Measurements from ENCODE around the gene RYR3. TPM values are rescaled to one million over a fixed set of nuclear protein-coding genes. Genes with fewer than 3 reads are reported as not detected.

Gene RYR3
- total and polyA plus RNA-seq, 2 of the 13 experiments (the other 11 are each of a cell fraction or from before 2014, with no cell fraction given) = not detected

- H3K9me3 ChIP-seq (ENCODE audit: low read length) = no peaks in the 10 kb centered on the region
- no TSS peak for BruUV-seq (replicated peaks)
- in situ Hi-C loops (cut with HindIII; ENCODE audit: extremely low pct_ligation_motif_present, low pct_unique_long_range_greater_than_20kb) (no loop called here), intact Hi-C loops (cut with micrococcal nuclease; ENCODE audit: unreplicated experiment) (no loop called here)
- no peaks in the 10 kb centered on the region for H3K4me1 ChIP-seq (ENCODE audit: insufficient read depth, low read length)
- H2AFZ ChIP-seq (ENCODE audit: low read length) = no peak overlapping the region
- H3K27ac ChIP-seq (ENCODE audit: extremely low read length, insufficient read depth, low read length) = no peak overlapping the region
- H3K4me3 ChIP-seq (replicated peaks in 1 of 3; ENCODE audit: insufficient read depth in 1 of 3, low read depth in 2 of 3, low read length in 3 of 3) = no peak overlapping the region
- no peak for ATAC-seq
- 0% methylated on average over 4 of the region's 4 CpGs for WGBS (ENCODE audit: low lambda C conversion rate)
- H3K79me2 ChIP-seq (ENCODE audit: insufficient read depth, low read length) = no peaks in the 10 kb centered on the region
- no peak for TF ChIP-seq ZNF552 (CRISPR knock-in tag; IDR thresholded peaks at IDR 0.05; ENCODE audit: borderline replicate concordance)
- TF ChIP-seq ZNF280B (CRISPR knock-in tag; IDR thresholded peaks at IDR 0.05; ENCODE audit: borderline replicate concordance) = no peak
- TF ChIP-seq ZNF672 (CRISPR knock-in tag; IDR thresholded peaks at IDR 0.05) = no peak
- TF ChIP-seq TBL1XR1 (IDR thresholded peaks at IDR 0.05; ENCODE audit: borderline replicate concordance, low read length, partially characterized antibody) = no peak
- TF ChIP-seq MTA3 (CRISPR knock-in tag; IDR thresholded peaks at IDR 0.05) = no peak
- no peak for TF ChIP-seq AHR (CRISPR knock-in tag; IDR thresholded peaks at IDR 0.05)
- peaks cover 0 to 4% of the 10 kb centered on the region in 2 experiments; a peak in 1 of 5 replicates for H3K27me3 ChIP-seq (ENCODE audit: control insufficient read depth in 1 of 2, insufficient read depth in 2 of 2, low read length in 2 of 2)
- H3K4me2 ChIP-seq (ENCODE audit: low read depth, low read length) = no peak overlapping the region
- no peak for FAIRE-seq
- no peaks in the 10 kb centered on the region for H3K36me3 ChIP-seq (replicated peaks in 1 of 2; ENCODE audit: control insufficient read depth in 1 of 2, insufficient read depth in 2 of 2, low read length in 2 of 2)
- DNase-seq (ENCODE audit: low spot score) = no peak
- H4K20me1 ChIP-seq (ENCODE audit: insufficient read depth, low read length) = no peaks in the 10 kb centered on the region
- H3K9ac ChIP-seq (ENCODE audit: insufficient read depth, low read depth, low read length) = no peak overlapping the region
- ChIA-PET POLR2A (no interaction called here), CTCF (ENCODE audit: low intra/inter-chr PET ratio, low total read pairs) (no interaction called here)
Measured at GRCh38 chr15:33822479-33822878, 511.7 kb downstream of the RYR3 start.

- ATAC-seq = no peak
- DNase-seq (ENCODE audit: low spot score) = no peak
- intact Hi-C loops (cut with micrococcal nuclease; ENCODE audit: unreplicated experiment) = no loop called here
- Histone ChIP-seq H3K27ac (ENCODE audit: extremely low read length, insufficient read depth, low read length) (no peak overlapping the region), H4K20me1 (ENCODE audit: insufficient read depth, low read length) (no peaks in the 10 kb centered on the region), H3K79me2 (ENCODE audit: insufficient read depth, low read length) (no peaks in the 10 kb centered on the region), H3K4me3 (replicated peaks in 1 of 3; ENCODE audit: insufficient read depth in 1 of 3, low read depth in 2 of 3, low read length in 3 of 3) (no peak overlapping the region), H3K4me1 (ENCODE audit: insufficient read depth, low read length) (no peaks in the 10 kb centered on the region), H2AFZ (ENCODE audit: low read length) (no peak overlapping the region), H3K36me3 (replicated peaks in 1 of 2; ENCODE audit: control insufficient read depth in 1 of 2, insufficient read depth in 2 of 2, low read length in 2 of 2) (no peaks in the 10 kb centered on the region), H3K9me3 (ENCODE audit: low read length) (no peaks in the 10 kb centered on the region), H3K4me2 (ENCODE audit: low read depth, low read length) (no peak overlapping the region), H3K27me3 (ENCODE audit: control insufficient read depth in 1 of 2, insufficient read depth in 2 of 2, low read length in 2 of 2) (peaks cover 0 to 4% of the 10 kb centered on the region in 2 experiments; a peak in 1 of 5 replicates), H3K9ac (ENCODE audit: insufficient read depth, low read depth, low read length) (no peak overlapping the region)
- POLR2A ChIA-PET = no interaction called here
- in situ Hi-C loops (cut with HindIII; ENCODE audit: extremely low pct_ligation_motif_present, low pct_unique_long_range_greater_than_20kb) = no loop called here
- CTCF ChIA-PET (ENCODE audit: low intra/inter-chr PET ratio, low total read pairs) = no interaction called here
- TF ChIP-seq MED13 (CRISPR knock-in tag; IDR thresholded peaks at IDR 0.05) (no peak), SIN3A (IDR thresholded peaks at IDR 0.05; ENCODE audit: borderline replicate concordance, low read depth, low read length) (no peak)
- 30% methylated on average over 3 of the region's 3 CpGs for WGBS (ENCODE audit: low lambda C conversion rate)
- FAIRE-seq = no peak
- BruUV-seq (replicated peaks) = no TSS peak
Measured at GRCh38 chr15:33823119-33823518, 512.4 kb downstream of the RYR3 start.

All from HepG2 (cell line).